Umbilical cord (tissue), 2 donors: Measurements from ENCODE around the gene ACTBL2. TPM values are rescaled to one million over a fixed set of nuclear protein-coding genes. Genes with fewer than 3 reads are reported as not detected.
"Not testable (repeated sequence)": the region's sequence is repeated elsewhere in the genome, so short reads cannot be mapped to it uniquely, and the experiment has no call there.

ENCODE experiments used
- DNase-seq: peaks from one replicate; pipeline ENCODE4 v3.0.0-alpha.2; 2015; ENCODE audit warnings: low spot score
- total RNA-seq: library from RNA; depleted of rRNA; stranded (reverse); fragments of >200 nt; gene quantifications from one replicate; pipeline ENCODE4 v1.2.3, GENCODE V29; 2014; ENCODE audit warnings: low replicate concordance; ENCODE audit not compliant: insufficient read depth

The ACTBL2 gene
- total RNA-seq: 3.1 TPM

GRCh38 chr5:57482671-57483106, at the start of gene ACTBL2:
ACTBL2 (minus strand) TSS chr5:57482811; CDS start chr5:57482707, 104 bp downstream.
- DNase-seq: no peak

GRCh38 chr5:57531333-57531732, 48.7 kb upstream of the ACTBL2 start:
- DNase-seq: no peak

- no peak for DNase-seq
Measured at GRCh38 chr5:57529864-57530263, 47.3 kb upstream of the ACTBL2 start.

GRCh38 chr5:57527870-57528269, 45.3 kb upstream of the ACTBL2 start:
- no peak for DNase-seq

- no peak for DNase-seq
Measured at GRCh38 chr5:57524348-57525060, 41.9 kb upstream of the ACTBL2 start.

GRCh38 chr5:57522477-57522876, 39.9 kb upstream of the ACTBL2 start:
- DNase-seq: not testable (repeated sequence)

GRCh38 chr5:57518415-57518814, 35.8 kb upstream of the ACTBL2 start:
- DNase-seq: not testable (repeated sequence)

- DNase-seq: peak; percentile 59
Measured at GRCh38 chr5:57517250-57517649, 34.6 kb upstream of the ACTBL2 start.

- no peak for DNase-seq
Measured at GRCh38 chr5:57513785-57514184, 31.2 kb upstream of the ACTBL2 start.

- DNase-seq: peak; percentile 90
Measured at GRCh38 chr5:57511321-57511720, 28.7 kb upstream of the ACTBL2 start.

GRCh38 chr5:57509501-57510260, 27.1 kb upstream of the ACTBL2 start:
- no peak for DNase-seq

- no peak for DNase-seq
Measured at GRCh38 chr5:57508211-57508610, 25.6 kb upstream of the ACTBL2 start.

- DNase-seq: peak; percentile 37
Measured at GRCh38 chr5:57505272-57506200, 22.9 kb upstream of the ACTBL2 start.

GRCh38 chr5:57504357-57504756, 21.7 kb upstream of the ACTBL2 start:
- no peak for DNase-seq

- DNase-seq: peak; percentile 43
Measured at GRCh38 chr5:57503433-57503832, 20.8 kb upstream of the ACTBL2 start.

- peak; percentile 60 for DNase-seq
Measured at GRCh38 chr5:57501414-57502201, 19.0 kb upstream of the ACTBL2 start.

GRCh38 chr5:57499262-57500050, 16.8 kb upstream of the ACTBL2 start:
- peak; percentile 72 for DNase-seq

- no peak for DNase-seq
Measured at GRCh38 chr5:57497733-57498132, 15.1 kb upstream of the ACTBL2 start.

- DNase-seq: no peak
Measured at GRCh38 chr5:57495285-57496086, 12.9 kb upstream of the ACTBL2 start.
